ENCODE results near the gene GPI.

GPI gene

GRCh38 chr19:34337739-34338138 lies 27.3 kb upstream of the GPI start:
- TF ChIP-seq SIN3A (IDR thresholded peaks at IDR 0.05; ENCODE audit: borderline replicate concordance, insufficient read depth, low read length) (no peak), POLR2AphosphoS5 (IDR thresholded peaks at IDR 0.05; ENCODE audit: low read depth, low read length) (no peak), FOXP2 (optimal IDR thresholded peaks at IDR 0.05; ENCODE audit: borderline replicate concordance, extremely low read depth, extremely low read length, insufficient read depth) (no peak), TAF1 (IDR thresholded peaks at IDR 0.05; ENCODE audit: borderline replicate concordance, insufficient read depth, low read length) (no peak)
- TF ChIP-seq, protein P1, sequence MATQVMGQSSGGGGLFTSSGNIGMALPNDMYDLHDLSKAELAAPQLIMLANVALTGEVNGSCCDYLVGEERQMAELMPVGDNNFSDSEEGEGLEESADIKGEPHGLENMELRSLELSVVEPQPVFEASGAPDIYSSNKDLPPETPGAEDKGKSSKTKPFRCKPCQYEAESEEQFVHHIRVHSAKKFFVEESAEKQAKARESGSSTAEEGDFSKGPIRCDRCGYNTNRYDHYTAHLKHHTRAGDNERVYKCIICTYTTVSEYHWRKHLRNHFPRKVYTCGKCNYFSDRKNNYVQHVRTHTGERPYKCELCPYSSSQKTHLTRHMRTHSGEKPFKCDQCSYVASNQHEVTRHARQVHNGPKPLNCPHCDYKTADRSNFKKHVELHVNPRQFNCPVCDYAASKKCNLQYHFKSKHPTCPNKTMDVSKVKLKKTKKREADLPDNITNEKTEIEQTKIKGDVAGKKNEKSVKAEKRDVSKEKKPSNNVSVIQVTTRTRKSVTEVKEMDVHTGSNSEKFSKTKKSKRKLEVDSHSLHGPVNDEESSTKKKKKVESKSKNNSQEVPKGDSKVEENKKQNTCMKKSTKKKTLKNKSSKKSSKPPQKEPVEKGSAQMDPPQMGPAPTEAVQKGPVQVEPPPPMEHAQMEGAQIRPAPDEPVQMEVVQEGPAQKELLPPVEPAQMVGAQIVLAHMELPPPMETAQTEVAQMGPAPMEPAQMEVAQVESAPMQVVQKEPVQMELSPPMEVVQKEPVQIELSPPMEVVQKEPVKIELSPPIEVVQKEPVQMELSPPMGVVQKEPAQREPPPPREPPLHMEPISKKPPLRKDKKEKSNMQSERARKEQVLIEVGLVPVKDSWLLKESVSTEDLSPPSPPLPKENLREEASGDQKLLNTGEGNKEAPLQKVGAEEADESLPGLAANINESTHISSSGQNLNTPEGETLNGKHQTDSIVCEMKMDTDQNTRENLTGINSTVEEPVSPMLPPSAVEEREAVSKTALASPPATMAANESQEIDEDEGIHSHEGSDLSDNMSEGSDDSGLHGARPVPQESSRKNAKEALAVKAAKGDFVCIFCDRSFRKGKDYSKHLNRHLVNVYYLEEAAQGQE (IDR thresholded peaks at IDR 0.05; ENCODE audit: insufficient read depth in 1 of 2, low read depth in 2 of 2, low read length in 2 of 2) = no peak

DNA sequence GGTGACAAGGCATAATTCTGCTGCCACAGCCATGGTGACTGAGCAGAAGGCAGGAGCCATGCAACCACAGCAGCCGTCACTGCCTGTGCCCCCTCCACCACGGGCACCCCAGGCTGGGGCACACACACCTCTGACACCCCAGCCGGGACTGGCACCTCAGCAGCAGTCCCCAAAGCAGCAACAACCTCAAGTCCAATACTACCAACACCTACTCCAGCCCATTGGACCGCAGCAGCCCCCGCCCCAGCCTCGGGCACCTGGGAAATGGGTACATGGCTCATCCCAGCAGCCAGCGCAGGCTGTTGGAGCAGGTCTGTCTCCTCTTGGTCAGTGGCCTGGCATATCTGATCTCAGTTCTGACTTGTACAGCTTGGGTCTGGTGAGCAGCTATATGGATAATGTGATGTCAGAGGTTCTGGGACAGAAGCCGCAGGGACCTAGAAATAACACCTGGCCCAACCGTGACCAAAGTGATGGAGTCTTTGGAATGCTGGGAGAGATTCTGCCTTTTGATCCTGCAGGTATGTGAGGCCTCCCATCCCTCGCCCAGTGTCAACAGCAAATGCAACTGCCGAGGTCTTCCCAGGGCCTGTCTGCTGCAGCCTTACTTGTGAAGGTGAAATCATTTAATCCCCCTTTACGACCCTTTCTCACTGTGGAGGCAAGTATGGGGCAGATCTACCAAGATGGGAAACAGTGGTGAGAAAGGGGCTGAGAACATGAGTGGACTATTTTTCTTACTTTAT lies 22.9 kb upstream of the GPI start:
- TF ChIP-seq TAF1 (IDR thresholded peaks at IDR 0.05; ENCODE audit: borderline replicate concordance, insufficient read depth, low read length) (no peak), FOXP2 (optimal IDR thresholded peaks at IDR 0.05; ENCODE audit: borderline replicate concordance, extremely low read depth, extremely low read length, insufficient read depth) (no peak), SIN3A (IDR thresholded peaks at IDR 0.05; ENCODE audit: borderline replicate concordance, insufficient read depth, low read length) (no peak), POLR2AphosphoS5 (IDR thresholded peaks at IDR 0.05; ENCODE audit: low read depth, low read length) (no peak)
- TF ChIP-seq, protein P1 (IDR thresholded peaks at IDR 0.05; ENCODE audit: insufficient read depth in 1 of 2, low read depth in 2 of 2, low read length in 2 of 2) = no peak

- no peak for TF ChIP-seq TAF1 (IDR thresholded peaks at IDR 0.05; ENCODE audit: borderline replicate concordance, insufficient read depth, low read length)
- TF ChIP-seq, protein P1 (IDR thresholded peaks at IDR 0.05; ENCODE audit: insufficient read depth in 1 of 2, low read depth in 2 of 2, low read length in 2 of 2) = no peak
- TF ChIP-seq SIN3A (IDR thresholded peaks at IDR 0.05; ENCODE audit: borderline replicate concordance, insufficient read depth, low read length) = no peak
- no peak for TF ChIP-seq FOXP2 (optimal IDR thresholded peaks at IDR 0.05; ENCODE audit: borderline replicate concordance, extremely low read depth, extremely low read length, insufficient read depth)
- no peak for TF ChIP-seq POLR2AphosphoS5 (IDR thresholded peaks at IDR 0.05; ENCODE audit: low read depth, low read length)
Measured at GRCh38 chr19:34343751-34344150, 21.2 kb upstream of the GPI start.

- TF ChIP-seq POLR2AphosphoS5 (IDR thresholded peaks at IDR 0.05; ENCODE audit: low read depth, low read length) (no peak), FOXP2 (optimal IDR thresholded peaks at IDR 0.05; ENCODE audit: borderline replicate concordance, extremely low read depth, extremely low read length, insufficient read depth) (no peak), TAF1 (IDR thresholded peaks at IDR 0.05; ENCODE audit: borderline replicate concordance, insufficient read depth, low read length) (no peak), SIN3A (IDR thresholded peaks at IDR 0.05; ENCODE audit: borderline replicate concordance, insufficient read depth, low read length) (no peak)
- TF ChIP-seq, protein P1 (IDR thresholded peaks at IDR 0.05; ENCODE audit: insufficient read depth in 1 of 2, low read depth in 2 of 2, low read length in 2 of 2) = no peak
Measured at GRCh38 chr19:34345947-34346351, 19.0 kb upstream of the GPI start.
